ENCODE data around the gene OSBP. TPM values are rescaled to one million over a fixed set of nuclear protein-coding genes. Genes with fewer than 3 reads are reported as not detected.

The OSBP gene
- total and polyA plus RNA-seq, 10 donors: 7.0 to 39.9 (median 34.5) TPM

GRCh38 chr11:59551659-59552521 lies 63.7 kb downstream of the OSBP start:
- Histone ChIP-seq H3K36me3 (no peaks in the 10 kb centered on the region), H3K27me3 (replicated peaks in 1 of 7) (peaks cover 0 to 16% (median 0%) of the 10 kb centered on the region in 7 donors), H3K27ac (peak overlapping the region; percentile 82 to 90 (median 85)), H3K4me1 (peaks cover 11 to 67% (median 39%) of the 10 kb centered on the region in 6 donors), H3K9me3 (no peaks in the 10 kb centered on the region), H3K4me3 (peak overlapping the region; percentile 43 to 76 (median 54))
- no peak for TF ChIP-seq CTCF (IDR thresholded peaks at IDR 0.05 in 8 of 11, conservative IDR thresholded peaks at IDR 0.05 in 3 of 11)
- no peak for TF ChIP-seq POLR2A (IDR thresholded peaks at IDR 0.05)
- TF ChIP-seq POLR2AphosphoS5 (IDR thresholded peaks at IDR 0.05): no peak
- 31 to 36% (median 35%) methylated on average over 30 of the region's 30 CpGs for WGBS, 5 donors
- DNase-seq: no peak
- intact Hi-C loops (cut with DNase I; ENCODE audit: low total_unique reads): no loop called here

- Histone ChIP-seq H3K27ac (peak overlapping the region; percentile 82 to 90 (median 85)), H3K4me1 (peaks cover 4 to 59% (median 31%) of the 10 kb centered on the region in 6 donors), H3K4me3 (peak overlapping the region; percentile 43 to 76 (median 54)), H3K9me3 (no peaks in the 10 kb centered on the region), H3K27me3 (replicated peaks in 1 of 7) (peaks cover 0 to 8% (median 0%) of the 10 kb centered on the region in 7 donors), H3K36me3 (no peaks in the 10 kb centered on the region)
- DNase-seq: peak; percentile 81
- TF ChIP-seq CTCF (IDR thresholded peaks at IDR 0.05 in 8 of 11, conservative IDR thresholded peaks at IDR 0.05 in 3 of 11) (no peak), POLR2AphosphoS5 (IDR thresholded peaks at IDR 0.05) (no peak), POLR2A (IDR thresholded peaks at IDR 0.05) (no peak)
- WGBS, 5 donors: 0 to 1% (median 1%) methylated on average over 34 of the region's 34 CpGs
- intact Hi-C loops (cut with DNase I; ENCODE audit: low total_unique reads): no loop called here
Observed at GRCh38 chr11:59550842-59551658, 64.5 kb downstream of the OSBP start.

- peak; percentile 95 for DNase-seq
- H3K27me3 ChIP-seq (replicated peaks in 1 of 7): peaks cover 0 to 1% (median 0%) of the 10 kb centered on the region in 7 donors
- intact Hi-C loops (cut with DNase I; ENCODE audit: low total_unique reads): no loop called here
Observed at GRCh38 chr11:59550368-59550841, 65.2 kb downstream of the OSBP start.

More at GRCh38 chr11:59550368-59550841, 65.2 kb downstream of the OSBP start:
- Histone ChIP-seq H3K4me1 (peaks cover 0 to 52% (median 25%) of the 10 kb centered on the region in 6 donors), H3K27ac (peak overlapping the region; percentile 82 to 90 (median 85)), H3K4me3 (peak overlapping the region; percentile 43 to 76 (median 54)), H3K36me3 (no peaks in the 10 kb centered on the region), H3K9me3 (no peaks in the 10 kb centered on the region)
- peak; percentile 27 to 77 (median 65) for TF ChIP-seq POLR2AphosphoS5 (IDR thresholded peaks at IDR 0.05)
- TF ChIP-seq POLR2A (IDR thresholded peaks at IDR 0.05): no peak
- peak; percentile 24 to 72 (median 57) for TF ChIP-seq CTCF (IDR thresholded peaks at IDR 0.05 in 8 of 11, conservative IDR thresholded peaks at IDR 0.05 in 3 of 11)
- 0 to 1% (median 0%) methylated on average over 31 of the region's 31 CpGs for WGBS, 5 donors

All from spleen (tissue), 11 donors.